Vagina (tissue), 2 donors: Measurements from ENCODE around the gene PCDH8.

Source experiments
- POLR2A ChIP-seq, 2 donors: fragments of 450-650 bp; IDR thresholded peaks; one replicate each; pipeline ENCODE4 v1.6.1; 2017; ENCODE audit warnings: antibody characterized with exemption in 2 of 2, mild to moderate bottlenecking in 2 of 2, moderate library complexity in 2 of 2
- POLR2AphosphoS5 ChIP-seq, 2 donors: sonication (generic); formaldehyde crosslinking; IDR thresholded peaks; one replicate each; pipeline ENCODE4 v1.9.0; 2017; ENCODE audit warnings: antibody characterized with exemption in 2 of 2, mild to moderate bottlenecking in 2 of 2, low read depth in 1 of 2; ENCODE audit not compliant: insufficient read depth in 1 of 2
- TF ChIP-seq, protein P1 (sequence below), 3 experiments: fragments of 450-650 bp in 2 of 3; fragments of 200-600 bp in 1 of 3; sonication (generic) in 1 of 3; IDR thresholded peaks; one replicate each; pipeline ENCODE4 v1.5.1; 2017 to 2019; ENCODE audit warnings: antibody characterized with exemption in 3 of 3, mild to moderate bottlenecking in 2 of 3, moderate library complexity in 2 of 3

DNA sequence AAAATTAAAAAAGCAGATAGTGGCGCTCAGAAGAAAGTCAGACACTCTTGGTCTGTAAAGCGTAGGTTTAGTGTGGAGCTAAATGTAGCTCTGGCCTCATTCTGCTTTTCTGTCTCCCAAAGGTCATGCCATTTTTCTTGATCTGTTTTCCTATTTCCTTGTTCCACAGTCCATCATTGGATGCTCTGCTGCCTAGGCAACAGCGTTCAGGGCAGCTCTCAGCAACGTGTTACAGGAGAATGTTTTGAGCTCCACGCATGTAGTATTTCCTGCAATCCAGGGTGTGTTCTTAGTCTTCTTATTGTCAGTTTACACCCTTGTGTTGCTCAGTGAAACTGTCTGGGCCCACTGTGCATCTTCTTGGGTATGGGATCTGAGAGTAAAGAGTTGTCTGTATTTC, 46.0 kb upstream of the PCDH8 start:
- TF ChIP-seq, protein P1, sequence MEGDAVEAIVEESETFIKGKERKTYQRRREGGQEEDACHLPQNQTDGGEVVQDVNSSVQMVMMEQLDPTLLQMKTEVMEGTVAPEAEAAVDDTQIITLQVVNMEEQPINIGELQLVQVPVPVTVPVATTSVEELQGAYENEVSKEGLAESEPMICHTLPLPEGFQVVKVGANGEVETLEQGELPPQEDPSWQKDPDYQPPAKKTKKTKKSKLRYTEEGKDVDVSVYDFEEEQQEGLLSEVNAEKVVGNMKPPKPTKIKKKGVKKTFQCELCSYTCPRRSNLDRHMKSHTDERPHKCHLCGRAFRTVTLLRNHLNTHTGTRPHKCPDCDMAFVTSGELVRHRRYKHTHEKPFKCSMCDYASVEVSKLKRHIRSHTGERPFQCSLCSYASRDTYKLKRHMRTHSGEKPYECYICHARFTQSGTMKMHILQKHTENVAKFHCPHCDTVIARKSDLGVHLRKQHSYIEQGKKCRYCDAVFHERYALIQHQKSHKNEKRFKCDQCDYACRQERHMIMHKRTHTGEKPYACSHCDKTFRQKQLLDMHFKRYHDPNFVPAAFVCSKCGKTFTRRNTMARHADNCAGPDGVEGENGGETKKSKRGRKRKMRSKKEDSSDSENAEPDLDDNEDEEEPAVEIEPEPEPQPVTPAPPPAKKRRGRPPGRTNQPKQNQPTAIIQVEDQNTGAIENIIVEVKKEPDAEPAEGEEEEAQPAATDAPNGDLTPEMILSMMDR (IDR thresholded peaks at IDR 0.05), result no peak
- TF ChIP-seq POLR2A (IDR thresholded peaks at IDR 0.05) (no peak), POLR2AphosphoS5 (IDR thresholded peaks at IDR 0.05; ENCODE audit: insufficient read depth in 1 of 2, low read depth in 1 of 2) (no peak)
